NCI-H524 treated with DMSO at 0.1 percent for 48 hours (cell line): ENCODE data around the gene GCAT.

ENCODE experiments used
- DNase-seq: peaks from one replicate; lab custom pipeline; 2025; lab: John Stamatoyannopoulos, UW

GCAT gene

GRCh38 chr22:37842015-37842793 lies 34.5 kb downstream of the GCAT start:
- no peak for DNase-seq

- no peak for DNase-seq
Measured at GRCh38 chr22:37843741-37844089, 36.0 kb downstream of the GCAT start.

GRCh38 chr22:37844904-37845329 lies 37.2 kb downstream of the GCAT start:
- DNase-seq, result no peak

GRCh38 chr22:37846433-37846832 lies 38.7 kb downstream of the GCAT start:
- no peak for DNase-seq

GRCh38 chr22:37848587-37849088 lies 40.9 kb downstream of the GCAT start:
- DNase-seq, result no peak

- peak; percentile 45 for DNase-seq
Measured at GRCh38 chr22:37849089-37849751, 41.5 kb downstream of the GCAT start, which contains the start of gene EIF3L. Gene EIF3L, plus strand, starts transcription at chr22:37849419. Its CDS starts 31 bp downstream, at chr22:37849450.

- no peak for DNase-seq
Measured at GRCh38 chr22:37850801-37851200, 43.1 kb downstream of the GCAT start.

- DNase-seq, result no peak
Measured at GRCh38 chr22:37852418-37852817, 44.7 kb downstream of the GCAT start.

- no peak for DNase-seq
Measured at GRCh38 chr22:37854946-37855345, 47.2 kb downstream of the GCAT start.

- DNase-seq, result no peak
Measured at GRCh38 chr22:37855462-37855861, 47.7 kb downstream of the GCAT start.

- DNase-seq, result no peak
Measured at GRCh38 chr22:37860796-37861421, 53.2 kb downstream of the GCAT start.

GRCh38 chr22:37862570-37863325 lies 55.0 kb downstream of the GCAT start:
- DNase-seq, result no peak

- DNase-seq, result no peak
Measured at GRCh38 chr22:37865510-37865909, 57.8 kb downstream of the GCAT start.
